ENCODE data around the gene SYNDIG1. TPM values are rescaled to one million over a fixed set of nuclear protein-coding genes. Genes with fewer than 3 reads are reported as not detected.

The SYNDIG1 gene
- total and polyA plus RNA-seq, 9 of the 15 experiments (the other 6 are each of a cell fraction or from before 2014, with no cell fraction given) = not detected

DNA sequence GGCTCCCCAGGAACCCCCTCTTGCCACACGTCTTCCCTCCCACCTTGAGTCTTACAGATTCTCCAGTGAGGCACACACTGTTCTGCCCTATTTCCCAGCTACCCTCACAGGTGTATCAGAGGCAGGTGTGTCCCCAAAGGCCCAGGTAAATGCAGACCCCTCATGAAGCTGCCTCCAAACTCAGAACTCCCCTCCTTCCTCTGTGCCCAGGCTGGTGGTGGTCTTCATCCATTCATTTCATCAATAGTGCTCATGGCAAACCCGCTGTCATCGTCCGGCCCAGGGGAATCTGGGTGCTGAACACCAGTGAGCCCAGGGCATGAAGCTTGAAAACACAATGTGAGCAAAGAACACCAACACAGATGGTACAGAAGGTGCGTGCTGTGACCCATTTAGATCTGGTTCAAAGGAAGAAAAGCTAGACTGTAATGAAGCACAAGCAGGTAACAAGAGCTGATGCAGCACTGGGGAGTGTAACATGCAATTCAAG lies 213.1 kb downstream of the SYNDIG1 start:
- Histone ChIP-seq H4K20me1 (replicated peaks; ENCODE audit: control insufficient read depth, insufficient read depth, low read length) (no peaks in the 10 kb centered on the region), H2AFZ (ENCODE audit: low read depth, low read length) (no peak overlapping the region), H3K4me1 (replicated peaks in 1 of 2; ENCODE audit: control insufficient read depth in 2 of 2, insufficient read depth in 2 of 2, low read length in 2 of 2) (no peaks in the 10 kb centered on the region; a peak in 1 of 5 replicates), H3K9ac (ENCODE audit: insufficient read depth in 1 of 2, low read depth in 2 of 2, low read length in 2 of 2) (no peak overlapping the region), H3K4me2 (ENCODE audit: insufficient read depth, low read length) (no peak overlapping the region), H3K4me3 (no peak overlapping the region), H3K79me2 (ENCODE audit: control insufficient read depth, insufficient read depth, low read length) (no peaks in the 10 kb centered on the region), H3K9me1 (ENCODE audit: control insufficient read depth, insufficient read depth, low read length) (no peaks in the 10 kb centered on the region), H3K9me3 (replicated peaks; ENCODE audit: control insufficient read depth, insufficient read depth, low read depth, low read length) (no peaks in the 10 kb centered on the region), H3K36me3 (ENCODE audit: control insufficient read depth, insufficient read depth, low read length) (no peaks in the 10 kb centered on the region), H3K27me3 (ENCODE audit: control insufficient read depth in 2 of 2, insufficient read depth in 2 of 2, low read length in 2 of 2) (no peaks in the 10 kb centered on the region; a peak in 1 of 5 replicates), H3K27ac (ENCODE audit: extremely low read depth, low read depth, low read length) (no peak overlapping the region)
- 0% methylated on average over 2 of the region's 5 CpGs for WGBS (ENCODE audit: insufficient coverage, low coverage, missing lambda C conversion rate)
- ATAC-seq (no peak), DNase-seq (ENCODE audit: extremely low read depth in 1 of 4, low spot score in 3 of 4) (no peak), FAIRE-seq (no peak)
- intact Hi-C loops (cut with micrococcal nuclease) (no loop called here), in situ Hi-C loops (cut with MboI) (no loop called here)
- ChIA-PET CTCF (ENCODE audit: low intra/inter-chr PET ratio) (no interaction called here), POLR2A (no interaction called here)
- BruUV-seq (replicated peaks) = no TSS peak
- TF ChIP-seq TRIM24 (IDR thresholded peaks at IDR 0.05) = no peak
- no peak for TF ChIP-seq RCOR1 (IDR thresholded peaks at IDR 0.05; ENCODE audit: borderline replicate concordance in 1 of 2, low read depth in 2 of 2, low read length in 2 of 2)

DNA sequence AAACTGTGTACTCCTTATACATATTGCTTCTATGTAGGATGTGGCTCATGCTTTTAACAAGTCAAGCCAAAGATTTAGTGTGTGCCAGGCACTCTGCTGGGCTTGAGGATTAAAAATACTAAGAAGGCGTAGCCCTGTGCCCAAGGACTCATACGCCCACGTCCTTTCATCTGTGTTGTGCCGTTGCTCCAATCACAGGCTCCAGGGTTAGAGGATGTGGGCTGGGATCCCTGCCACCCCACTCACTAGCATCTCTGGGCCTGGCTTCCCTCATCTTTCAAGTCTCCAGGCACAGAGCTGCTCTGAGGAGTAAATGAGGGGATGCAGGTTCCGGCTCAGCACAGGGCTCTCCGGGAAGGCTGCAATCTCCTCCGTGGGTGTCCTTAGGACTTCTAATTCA lies 214.2 kb downstream of the SYNDIG1 start:
- H3K79me2 ChIP-seq (ENCODE audit: control insufficient read depth, insufficient read depth, low read length) = no peaks in the 10 kb centered on the region
- H3K27me3 ChIP-seq (ENCODE audit: control insufficient read depth in 2 of 2, insufficient read depth in 2 of 2, low read length in 2 of 2) = no peaks in the 10 kb centered on the region; a peak in 1 of 5 replicates
- in situ Hi-C loops (cut with MboI) = no loop called here
- BruUV-seq (replicated peaks) = no TSS peak
- no peaks in the 10 kb centered on the region for H3K9me3 ChIP-seq (replicated peaks; ENCODE audit: control insufficient read depth, insufficient read depth, low read depth, low read length)
- no peaks in the 10 kb centered on the region for H3K9me1 ChIP-seq (ENCODE audit: control insufficient read depth, insufficient read depth, low read length)
- no peaks in the 10 kb centered on the region for H3K36me3 ChIP-seq (ENCODE audit: control insufficient read depth, insufficient read depth, low read length)
- ATAC-seq (no peak), DNase-seq (ENCODE audit: extremely low read depth in 1 of 4, low spot score in 3 of 4) (no peak), FAIRE-seq (no peak)
- intact Hi-C loops (cut with micrococcal nuclease) = no loop called here
- H3K9ac ChIP-seq (ENCODE audit: insufficient read depth in 1 of 2, low read depth in 2 of 2, low read length in 2 of 2) = no peak overlapping the region
- TF ChIP-seq ZBTB7A (IDR thresholded peaks at IDR 0.05; ENCODE audit: borderline replicate concordance, control insufficient read depth, low read depth, low read length) (no peak), NCOA1 (IDR thresholded peaks at IDR 0.05; ENCODE audit: low read depth) (no peak), CAMTA2 (CRISPR knock-in tag; conservative IDR thresholded peaks at IDR 0.05) (no peak), SRSF7 (optimal IDR thresholded peaks at IDR 0.05; ENCODE audit: low read depth, low read length) (no peak)
- no peaks in the 10 kb centered on the region for H3K4me1 ChIP-seq (replicated peaks in 1 of 2; ENCODE audit: control insufficient read depth in 2 of 2, insufficient read depth in 2 of 2, low read length in 2 of 2)
- no peak overlapping the region for H3K27ac ChIP-seq (ENCODE audit: extremely low read depth, low read depth, low read length)
- 0% methylated on average over 7 of the region's 7 CpGs for WGBS (ENCODE audit: insufficient coverage, low coverage, missing lambda C conversion rate)
- no peak overlapping the region for H3K4me3 ChIP-seq
- no peak overlapping the region for H2AFZ ChIP-seq (ENCODE audit: low read depth, low read length)
- no peak overlapping the region for H3K4me2 ChIP-seq (ENCODE audit: insufficient read depth, low read length)
- no peaks in the 10 kb centered on the region for H4K20me1 ChIP-seq (replicated peaks; ENCODE audit: control insufficient read depth, insufficient read depth, low read length)
- ChIA-PET POLR2A (no interaction called here), CTCF (ENCODE audit: low intra/inter-chr PET ratio) (no interaction called here)
